Measurements from ENCODE around the gene ZNF488.
"Not testable (repeated sequence)": the region's sequence is repeated elsewhere in the genome, so short reads cannot be mapped to it uniquely, and the experiment has no call there.

ZNF488 gene

GRCh38 chr10:47403446-47404318, 19.6 kb upstream of the ZNF488 start:
- H3K4me1 Mint-ChIP-seq (ENCODE audit: low read depth), result peaks cover 4% of the 10 kb centered on the region
- no peak overlapping the region for H3K4me3 Mint-ChIP-seq
- no peaks in the 10 kb centered on the region for H3K36me3 Mint-ChIP-seq (ENCODE audit: low read depth)
- peak overlapping the region; percentile 26 for H3K27ac Mint-ChIP-seq
- DNase-seq (ENCODE audit: low spot score), result no peak
- H3K27me3 Mint-ChIP-seq (ENCODE audit: low read depth), result peaks cover 2% of the 10 kb centered on the region
- H3K9me3 Mint-ChIP-seq, result no peaks in the 10 kb centered on the region

- Mint-ChIP-seq H3K4me3 (no peak overlapping the region), H3K9me3 (no peaks in the 10 kb centered on the region), H3K27me3 (ENCODE audit: low read depth) (peaks cover 7% of the 10 kb centered on the region), H3K4me1 (ENCODE audit: low read depth) (peaks cover 4% of the 10 kb centered on the region), H3K27ac (no peak overlapping the region), H3K36me3 (ENCODE audit: low read depth) (peaks cover 2% of the 10 kb centered on the region)
- no peak for DNase-seq (ENCODE audit: low spot score)
Measured at GRCh38 chr10:47402641-47403301, 18.7 kb upstream of the ZNF488 start.

GRCh38 chr10:47401874-47402640, 18.0 kb upstream of the ZNF488 start:
- Mint-ChIP-seq H3K36me3 (ENCODE audit: low read depth) (peaks cover 2% of the 10 kb centered on the region), H3K4me1 (ENCODE audit: low read depth) (peaks cover 4% of the 10 kb centered on the region), H3K27me3 (ENCODE audit: low read depth) (peaks cover 7% of the 10 kb centered on the region), H3K27ac (no peak overlapping the region), H3K9me3 (no peaks in the 10 kb centered on the region), H3K4me3 (no peak overlapping the region)
- DNase-seq (ENCODE audit: low spot score), result no peak

GRCh38 chr10:47401210-47401609, 17.1 kb upstream of the ZNF488 start:
- H3K9me3 Mint-ChIP-seq, result no peaks in the 10 kb centered on the region
- DNase-seq (ENCODE audit: low spot score), result no peak
- H3K27ac Mint-ChIP-seq, result no peak overlapping the region
- no peak overlapping the region for H3K4me3 Mint-ChIP-seq
- peaks cover 10% of the 10 kb centered on the region for H3K27me3 Mint-ChIP-seq (ENCODE audit: low read depth)
- peaks cover 7% of the 10 kb centered on the region for H3K4me1 Mint-ChIP-seq (ENCODE audit: low read depth)
- peaks cover 2% of the 10 kb centered on the region for H3K36me3 Mint-ChIP-seq (ENCODE audit: low read depth)

- Mint-ChIP-seq H3K4me1 (ENCODE audit: low read depth) (peaks cover 7% of the 10 kb centered on the region), H3K27me3 (ENCODE audit: low read depth) (peaks cover 13% of the 10 kb centered on the region), H3K4me3 (no peak overlapping the region), H3K27ac (no peak overlapping the region), H3K36me3 (ENCODE audit: low read depth) (peaks cover 2% of the 10 kb centered on the region), H3K9me3 (no peaks in the 10 kb centered on the region)
- DNase-seq (ENCODE audit: low spot score), result no peak
Measured at GRCh38 chr10:47400786-47401185, 16.7 kb upstream of the ZNF488 start.

GRCh38 chr10:47400251-47400650, 16.2 kb upstream of the ZNF488 start:
- Mint-ChIP-seq H3K27me3 (ENCODE audit: low read depth) (peaks cover 19% of the 10 kb centered on the region), H3K4me1 (ENCODE audit: low read depth) (peaks cover 7% of the 10 kb centered on the region), H3K27ac (no peak overlapping the region), H3K36me3 (ENCODE audit: low read depth) (peaks cover 2% of the 10 kb centered on the region), H3K4me3 (no peak overlapping the region), H3K9me3 (no peaks in the 10 kb centered on the region)
- DNase-seq (ENCODE audit: low spot score), result no peak

- Mint-ChIP-seq H3K4me1 (ENCODE audit: low read depth) (peaks cover 5% of the 10 kb centered on the region), H3K4me3 (no peak overlapping the region), H3K27ac (no peak overlapping the region), H3K9me3 (no peaks in the 10 kb centered on the region), H3K27me3 (ENCODE audit: low read depth) (peaks cover 43% of the 10 kb centered on the region), H3K36me3 (ENCODE audit: low read depth) (peaks cover 2% of the 10 kb centered on the region)
- DNase-seq (ENCODE audit: low spot score), result no peak
Measured at GRCh38 chr10:47397256-47397655, 13.2 kb upstream of the ZNF488 start.

GRCh38 chr10:47396311-47396717, 12.2 kb upstream of the ZNF488 start:
- no peak overlapping the region for H3K4me3 Mint-ChIP-seq
- peaks cover 2% of the 10 kb centered on the region for H3K36me3 Mint-ChIP-seq (ENCODE audit: low read depth)
- no peak for DNase-seq (ENCODE audit: low spot score)
- no peaks in the 10 kb centered on the region for H3K9me3 Mint-ChIP-seq
- no peak overlapping the region for H3K27ac Mint-ChIP-seq
- peaks cover 48% of the 10 kb centered on the region for H3K27me3 Mint-ChIP-seq (ENCODE audit: low read depth)
- H3K4me1 Mint-ChIP-seq (ENCODE audit: low read depth), result peaks cover 5% of the 10 kb centered on the region

GRCh38 chr10:47389619-47390018, 5.5 kb upstream of the ZNF488 start:
- peaks cover 48% of the 10 kb centered on the region for H3K27me3 Mint-ChIP-seq (ENCODE audit: low read depth)
- H3K4me1 Mint-ChIP-seq (ENCODE audit: low read depth), result peaks cover 6% of the 10 kb centered on the region
- H3K9me3 Mint-ChIP-seq, result peaks cover 18% of the 10 kb centered on the region
- peaks cover 8% of the 10 kb centered on the region for H3K36me3 Mint-ChIP-seq (ENCODE audit: low read depth)
- no peak overlapping the region for H3K4me3 Mint-ChIP-seq
- H3K27ac Mint-ChIP-seq, result no peak overlapping the region
- no peak for DNase-seq (ENCODE audit: low spot score)

GRCh38 chr10:47388879-47389278, 4.8 kb upstream of the ZNF488 start:
- no peak for DNase-seq (ENCODE audit: low spot score)
- Mint-ChIP-seq H3K4me3 (no peak overlapping the region), H3K27me3 (ENCODE audit: low read depth) (peaks cover 43% of the 10 kb centered on the region), H3K4me1 (ENCODE audit: low read depth) (peaks cover 7% of the 10 kb centered on the region), H3K9me3 (peaks cover 18% of the 10 kb centered on the region), H3K36me3 (ENCODE audit: low read depth) (peaks cover 8% of the 10 kb centered on the region), H3K27ac (no peak overlapping the region)

GRCh38 chr10:47386104-47386503, 2.0 kb upstream of the ZNF488 start:
- Mint-ChIP-seq H3K27me3 (ENCODE audit: low read depth) (peaks cover 40% of the 10 kb centered on the region), H3K4me1 (ENCODE audit: low read depth) (peaks cover 15% of the 10 kb centered on the region), H3K9me3 (peaks cover 18% of the 10 kb centered on the region)
- H3K4me3 Mint-ChIP-seq; DNase-seq (ENCODE audit: low spot score); H3K27ac Mint-ChIP-seq; H3K36me3 Mint-ChIP-seq (ENCODE audit: low read depth): not testable (repeated sequence)

GRCh38 chr10:47383261-47384147, 589 bp downstream of the ZNF488 start:
- no peak for DNase-seq (ENCODE audit: low spot score)
- Mint-ChIP-seq H3K4me3 (peak overlapping the region; percentile 86), H3K27ac (peak overlapping the region; percentile 42), H3K9me3 (peaks cover 12% of the 10 kb centered on the region), H3K27me3 (ENCODE audit: low read depth) (peaks cover 47% of the 10 kb centered on the region), H3K36me3 (ENCODE audit: low read depth) (peaks cover 8% of the 10 kb centered on the region), H3K4me1 (ENCODE audit: low read depth) (peaks cover 25% of the 10 kb centered on the region)
